ENCODE data around the gene CDH1.
"Not testable (repeated sequence)": the region's sequence is repeated elsewhere in the genome, so short reads cannot be mapped to it uniquely, and the experiment has no call there.

DNA sequence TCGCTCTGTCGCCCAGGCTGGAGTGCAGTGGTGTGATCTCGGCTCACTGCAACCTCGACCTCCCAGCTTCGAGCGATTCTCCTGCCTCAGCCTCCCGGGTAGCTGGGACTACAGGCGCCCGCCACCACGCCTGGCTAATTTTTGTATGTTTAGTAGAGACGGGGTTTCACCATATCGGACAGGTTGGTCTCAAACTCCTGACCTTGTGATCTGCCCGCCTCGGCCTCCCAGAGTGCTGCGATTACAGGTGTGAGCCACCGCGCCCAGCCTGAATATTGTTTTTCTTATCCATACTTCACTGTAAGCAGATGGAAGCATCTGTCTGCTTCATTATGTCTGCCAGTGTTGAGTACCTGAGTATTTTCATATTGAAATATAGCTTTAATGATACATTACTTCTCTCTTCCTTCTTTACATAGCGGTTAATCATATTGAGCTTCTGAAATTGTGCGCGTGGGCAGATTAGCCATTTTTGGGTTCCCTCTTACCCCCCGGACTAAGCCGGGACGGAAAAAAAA is 105.9 kb downstream of the CDH1 start:
- TF ChIP-seq POLR2AphosphoS5 (IDR thresholded peaks at IDR 0.05; ENCODE audit: low read depth, low read length); POLR2A (IDR thresholded peaks at IDR 0.05; ENCODE audit: low read depth, low read length); PAX5 (IDR thresholded peaks at IDR 0.05; ENCODE audit: insufficient read depth, low read length, severe bottlenecking): not testable (repeated sequence)

All from GM12891 (cell line).